ENCODE data around the gene NPHP3. TPM values are rescaled to one million over a fixed set of nuclear protein-coding genes. Genes with fewer than 3 reads are reported as not detected.

Gene NPHP3, protein sequence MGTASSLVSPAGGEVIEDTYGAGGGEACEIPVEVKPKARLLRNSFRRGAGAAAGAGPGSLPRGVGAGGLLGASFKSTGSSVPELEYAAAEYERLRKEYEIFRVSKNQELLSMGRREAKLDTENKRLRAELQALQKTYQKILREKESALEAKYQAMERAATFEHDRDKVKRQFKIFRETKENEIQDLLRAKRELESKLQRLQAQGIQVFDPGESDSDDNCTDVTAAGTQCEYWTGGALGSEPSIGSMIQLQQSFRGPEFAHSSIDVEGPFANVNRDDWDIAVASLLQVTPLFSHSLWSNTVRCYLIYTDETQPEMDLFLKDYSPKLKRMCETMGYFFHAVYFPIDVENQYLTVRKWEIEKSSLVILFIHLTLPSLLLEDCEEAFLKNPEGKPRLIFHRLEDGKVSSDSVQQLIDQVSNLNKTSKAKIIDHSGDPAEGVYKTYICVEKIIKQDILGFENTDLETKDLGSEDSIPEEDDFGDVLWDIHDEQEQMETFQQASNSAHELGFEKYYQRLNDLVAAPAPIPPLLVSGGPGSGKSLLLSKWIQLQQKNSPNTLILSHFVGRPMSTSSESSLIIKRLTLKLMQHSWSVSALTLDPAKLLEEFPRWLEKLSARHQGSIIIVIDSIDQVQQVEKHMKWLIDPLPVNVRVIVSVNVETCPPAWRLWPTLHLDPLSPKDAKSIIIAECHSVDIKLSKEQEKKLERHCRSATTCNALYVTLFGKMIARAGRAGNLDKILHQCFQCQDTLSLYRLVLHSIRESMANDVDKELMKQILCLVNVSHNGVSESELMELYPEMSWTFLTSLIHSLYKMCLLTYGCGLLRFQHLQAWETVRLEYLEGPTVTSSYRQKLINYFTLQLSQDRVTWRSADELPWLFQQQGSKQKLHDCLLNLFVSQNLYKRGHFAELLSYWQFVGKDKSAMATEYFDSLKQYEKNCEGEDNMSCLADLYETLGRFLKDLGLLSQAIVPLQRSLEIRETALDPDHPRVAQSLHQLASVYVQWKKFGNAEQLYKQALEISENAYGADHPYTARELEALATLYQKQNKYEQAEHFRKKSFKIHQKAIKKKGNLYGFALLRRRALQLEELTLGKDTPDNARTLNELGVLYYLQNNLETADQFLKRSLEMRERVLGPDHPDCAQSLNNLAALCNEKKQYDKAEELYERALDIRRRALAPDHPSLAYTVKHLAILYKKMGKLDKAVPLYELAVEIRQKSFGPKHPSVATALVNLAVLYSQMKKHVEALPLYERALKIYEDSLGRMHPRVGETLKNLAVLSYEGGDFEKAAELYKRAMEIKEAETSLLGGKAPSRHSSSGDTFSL (N-terminal part only)
- 10 to 100 TPM; 15.7 to 23.0 TPM for total RNA-seq
- 27.7 TPM for polyA plus RNA-seq (2013, experiment 1 of 2)
- polyA plus RNA-seq (2013, experiment 2 of 2), result 25.6 TPM
- long read RNA-seq, experiment 1, partial matches to known transcripts, result 2 of 3 reads
- long read RNA-seq, experiment 1, other reads (novel, unspliced or antisense), result 1 of 3 reads
- long read RNA-seq, experiment 2, full-length matches to known transcripts, result 10 of 20 reads
- long read RNA-seq, experiment 2, partial matches to known transcripts, result 5 of 20 reads
- long read RNA-seq, experiment 2, other reads (novel, unspliced or antisense), result 5 of 20 reads
- long read RNA-seq, experiment 3, full-length matches to known transcripts, result 1 of 2 reads
- long read RNA-seq, experiment 3, partial matches to known transcripts, result 1 of 2 reads
- long read RNA-seq, experiment 3, other reads (novel, unspliced or antisense), result 0 of 2 reads
- long read RNA-seq, experiment 4, partial matches to known transcripts, result 1 of 1 reads
- long read RNA-seq, experiment 4, other reads (novel, unspliced or antisense), result 0 of 1 reads

DNA sequence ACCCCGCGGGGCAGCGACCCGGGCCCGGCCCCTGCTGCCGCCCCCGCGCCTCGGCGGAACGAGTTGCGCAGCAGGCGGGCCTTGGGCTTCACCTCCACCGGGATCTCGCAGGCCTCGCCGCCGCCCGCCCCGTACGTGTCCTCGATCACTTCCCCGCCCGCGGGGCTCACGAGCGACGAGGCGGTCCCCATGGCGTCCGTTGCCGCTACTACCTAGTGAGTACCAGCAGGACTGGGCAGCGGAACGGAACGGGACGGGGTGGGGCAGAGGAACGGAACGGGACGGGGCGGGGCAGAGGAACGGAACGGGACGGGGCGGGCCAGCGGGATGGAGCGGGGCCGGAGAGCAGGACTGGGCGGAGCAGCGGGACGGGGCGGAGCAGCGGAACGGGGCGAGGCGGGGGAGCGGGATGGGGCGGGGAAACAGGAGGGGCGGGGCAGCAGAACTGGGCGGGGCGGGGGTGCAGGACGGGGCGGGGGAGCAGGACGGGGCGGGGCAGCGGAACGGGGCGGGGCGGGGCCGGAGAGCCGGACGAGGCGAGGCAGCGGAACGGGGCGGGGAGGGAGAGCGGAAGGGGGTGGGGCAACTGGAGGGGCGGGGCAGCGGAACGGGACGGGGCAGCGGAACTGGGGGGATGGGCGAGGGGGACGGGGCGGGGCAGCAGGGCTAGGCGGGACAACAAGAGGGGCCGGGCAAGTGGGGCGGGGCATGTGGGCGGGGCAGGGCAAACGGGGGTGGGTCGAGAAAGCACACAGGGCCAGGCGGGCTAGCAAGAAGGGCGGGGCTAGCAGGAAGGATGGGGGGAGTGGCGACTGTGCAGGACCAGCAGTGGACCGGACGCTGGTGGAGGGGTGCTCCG lies at the start of gene NPHP3:
Gene NPHP3, minus strand, starts transcription at position 245 of the 859 bp plus-strand sequence. Its CDS starts 54 bp downstream, at position 191.
- Mint-ChIP-seq H3K36me3 (ENCODE audit: low read depth) (peaks cover 11% of the 10 kb centered on the region), H3K4me1 (peaks cover 9% of the 10 kb centered on the region), H3K9me3 (no peaks in the 10 kb centered on the region), H3K27me3 (ENCODE audit: insufficient read depth) (no peaks in the 10 kb centered on the region), H3K27ac (peak within 1 kb of the TSS; percentile 95), H3K4me3 (peak within 1 kb of the TSS; percentile 88)
- DNase-seq, result peak; percentile 100
- TF ChIP-seq, protein P1, sequence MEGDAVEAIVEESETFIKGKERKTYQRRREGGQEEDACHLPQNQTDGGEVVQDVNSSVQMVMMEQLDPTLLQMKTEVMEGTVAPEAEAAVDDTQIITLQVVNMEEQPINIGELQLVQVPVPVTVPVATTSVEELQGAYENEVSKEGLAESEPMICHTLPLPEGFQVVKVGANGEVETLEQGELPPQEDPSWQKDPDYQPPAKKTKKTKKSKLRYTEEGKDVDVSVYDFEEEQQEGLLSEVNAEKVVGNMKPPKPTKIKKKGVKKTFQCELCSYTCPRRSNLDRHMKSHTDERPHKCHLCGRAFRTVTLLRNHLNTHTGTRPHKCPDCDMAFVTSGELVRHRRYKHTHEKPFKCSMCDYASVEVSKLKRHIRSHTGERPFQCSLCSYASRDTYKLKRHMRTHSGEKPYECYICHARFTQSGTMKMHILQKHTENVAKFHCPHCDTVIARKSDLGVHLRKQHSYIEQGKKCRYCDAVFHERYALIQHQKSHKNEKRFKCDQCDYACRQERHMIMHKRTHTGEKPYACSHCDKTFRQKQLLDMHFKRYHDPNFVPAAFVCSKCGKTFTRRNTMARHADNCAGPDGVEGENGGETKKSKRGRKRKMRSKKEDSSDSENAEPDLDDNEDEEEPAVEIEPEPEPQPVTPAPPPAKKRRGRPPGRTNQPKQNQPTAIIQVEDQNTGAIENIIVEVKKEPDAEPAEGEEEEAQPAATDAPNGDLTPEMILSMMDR (conservative IDR thresholded peaks at IDR 0.05), result peak; percentile 45
- Histone ChIP-seq H3K9ac (ENCODE audit: extremely low read depth, low read length, poor library complexity, severe bottlenecking) (peak within 1 kb of the TSS; percentile 73), H3K4me3 (ENCODE audit: low read length) (peak within 1 kb of the TSS; percentile 89), H3K27ac (ENCODE audit: low read depth, low read length) (peak within 1 kb of the TSS; percentile 84), H3K4me1 (ENCODE audit: control insufficient read depth, insufficient read depth, low read length) (no peaks in the 10 kb centered on the region), H3K36me3 (ENCODE audit: control insufficient read depth, insufficient read depth, low read length) (peaks cover 15% of the 10 kb centered on the region), H3K9me3 (ENCODE audit: control insufficient read depth, low read length) (no peaks in the 10 kb centered on the region), H3K27me3 (ENCODE audit: control insufficient read depth, insufficient read depth, low read length, poor library complexity, severe bottlenecking) (no peaks in the 10 kb centered on the region)
- WGBS, 2 experiments (ENCODE audit: insufficient coverage in 1 of 2, insufficient read length in 1 of 2), result 0 to 1% methylated on average over 12 to 86 of the region's 96 CpGs

DNA sequence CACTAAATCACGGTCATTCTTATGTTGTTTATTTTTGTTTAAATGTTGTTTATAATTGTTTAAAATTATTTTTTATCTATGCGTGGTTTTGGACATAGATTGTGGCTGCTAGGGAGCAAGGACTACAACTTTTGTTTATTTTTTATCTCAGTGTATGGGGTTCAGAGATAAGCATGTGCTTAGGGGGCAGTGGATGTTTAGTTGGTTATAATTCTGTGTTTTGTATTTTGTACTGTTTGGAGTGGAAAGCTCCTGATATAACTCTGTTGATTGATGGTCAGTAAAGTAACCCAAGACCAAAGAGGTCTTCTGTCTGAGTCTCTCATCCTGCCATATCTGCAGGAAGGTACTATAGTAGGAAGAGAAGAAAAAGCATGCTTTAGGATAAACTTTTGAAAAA lies 36.5 kb upstream of the NPHP3 start:
- Mint-ChIP-seq H3K27ac (no peak overlapping the region), H3K36me3 (ENCODE audit: low read depth) (no peaks in the 10 kb centered on the region), H3K27me3 (ENCODE audit: insufficient read depth) (no peaks in the 10 kb centered on the region), H3K9me3 (peaks cover 4% of the 10 kb centered on the region), H3K4me1 (no peaks in the 10 kb centered on the region), H3K4me3 (no peak overlapping the region)
- H3K27me3 ChIP-seq (ENCODE audit: control insufficient read depth, insufficient read depth, low read length, poor library complexity, severe bottlenecking), result no peaks in the 10 kb centered on the region
- H3K4me1 ChIP-seq (ENCODE audit: control insufficient read depth, insufficient read depth, low read length), result no peaks in the 10 kb centered on the region
- no peaks in the 10 kb centered on the region for H3K9me3 ChIP-seq (ENCODE audit: control insufficient read depth, low read length)
- no peaks in the 10 kb centered on the region for H3K36me3 ChIP-seq (ENCODE audit: control insufficient read depth, insufficient read depth, low read length)
- TF ChIP-seq, protein P1 (conservative IDR thresholded peaks at IDR 0.05), result no peak
- no peak overlapping the region for H3K9ac ChIP-seq (ENCODE audit: extremely low read depth, low read length, poor library complexity, severe bottlenecking)
- no peak overlapping the region for H3K27ac ChIP-seq (ENCODE audit: low read depth, low read length)
- no peak for DNase-seq
- WGBS, 2 experiments (ENCODE audit: insufficient coverage in 1 of 2, insufficient read length in 1 of 2), result 98 to 100% methylated on average over 1 to 2 of the region's 2 CpGs
- no peak overlapping the region for H3K4me3 ChIP-seq (ENCODE audit: low read length)
